PC-3 (cell line): Measurements from ENCODE around the gene TRUB1.

ENCODE experiments used
- CTCF ChIP-seq: fragments of 300-600 bp; sonication (generic); conservative IDR thresholded peaks from 2 replicates; pipeline ENCODE4 v1.5.1; 2017; ENCODE audit warnings: antibody characterized with exemption, low read depth, mild to moderate bottlenecking, low read length
- EZH2 ChIP-seq: fragments of 300-600 bp; sonication (generic); IDR thresholded peaks from one replicate; pipeline ENCODE4 v1.6.1; 2017; ENCODE audit warnings: antibody characterized with exemption, mild to moderate bottlenecking, low read length; ENCODE audit not compliant: unreplicated experiment

GRCh38 chr10:114911052-114911711, 26.8 kb upstream of the TRUB1 start:
- no peak for TF ChIP-seq CTCF
- TF ChIP-seq EZH2 = no peak
